Stomach smooth muscle (tissue), 2 donors: ENCODE results near the gene SRA1.

Experiments
- H3K27ac ChIP-seq: one replicate; pipeline ENCODE4 v1.7.0; 2013; ENCODE audit warnings: mild to moderate bottlenecking, low read length, inconsistent platforms
- H3K27me3 ChIP-seq, 2 donors: one replicate each; pipeline ENCODE4 v1.7.0; 2013; ENCODE audit warnings: low read length in 2 of 2; ENCODE audit not compliant: insufficient read depth in 2 of 2, control insufficient read depth in 1 of 2
- H3K36me3 ChIP-seq, 2 donors: one replicate each; pipeline ENCODE4 v1.7.0; 2013; ENCODE audit warnings: low read length in 2 of 2; ENCODE audit not compliant: control insufficient read depth in 2 of 2, insufficient read depth in 2 of 2
- H3K4me1 ChIP-seq: one replicate; pipeline ENCODE4 v1.7.0; 2013; ENCODE audit warnings: low read length; ENCODE audit not compliant: control insufficient read depth, insufficient read depth
- H3K4me3 ChIP-seq, 2 donors: one replicate each; pipeline ENCODE4 v1.7.0; 2013; ENCODE audit warnings: low read length in 2 of 2
- H3K9ac ChIP-seq, 2 donors: one replicate each; pipeline ENCODE4 v1.7.0; 2013; ENCODE audit warnings: low read length in 2 of 2, mild to moderate bottlenecking in 1 of 2
- H3K9me3 ChIP-seq, 2 donors: one replicate each; pipeline ENCODE4 v1.7.0; 2013; ENCODE audit warnings: low read length in 2 of 2; ENCODE audit not compliant: control insufficient read depth in 2 of 2
- donor health status: healthy.
- donor health status: Pancreatic carcinoma.

Gene SRA1

DNA sequence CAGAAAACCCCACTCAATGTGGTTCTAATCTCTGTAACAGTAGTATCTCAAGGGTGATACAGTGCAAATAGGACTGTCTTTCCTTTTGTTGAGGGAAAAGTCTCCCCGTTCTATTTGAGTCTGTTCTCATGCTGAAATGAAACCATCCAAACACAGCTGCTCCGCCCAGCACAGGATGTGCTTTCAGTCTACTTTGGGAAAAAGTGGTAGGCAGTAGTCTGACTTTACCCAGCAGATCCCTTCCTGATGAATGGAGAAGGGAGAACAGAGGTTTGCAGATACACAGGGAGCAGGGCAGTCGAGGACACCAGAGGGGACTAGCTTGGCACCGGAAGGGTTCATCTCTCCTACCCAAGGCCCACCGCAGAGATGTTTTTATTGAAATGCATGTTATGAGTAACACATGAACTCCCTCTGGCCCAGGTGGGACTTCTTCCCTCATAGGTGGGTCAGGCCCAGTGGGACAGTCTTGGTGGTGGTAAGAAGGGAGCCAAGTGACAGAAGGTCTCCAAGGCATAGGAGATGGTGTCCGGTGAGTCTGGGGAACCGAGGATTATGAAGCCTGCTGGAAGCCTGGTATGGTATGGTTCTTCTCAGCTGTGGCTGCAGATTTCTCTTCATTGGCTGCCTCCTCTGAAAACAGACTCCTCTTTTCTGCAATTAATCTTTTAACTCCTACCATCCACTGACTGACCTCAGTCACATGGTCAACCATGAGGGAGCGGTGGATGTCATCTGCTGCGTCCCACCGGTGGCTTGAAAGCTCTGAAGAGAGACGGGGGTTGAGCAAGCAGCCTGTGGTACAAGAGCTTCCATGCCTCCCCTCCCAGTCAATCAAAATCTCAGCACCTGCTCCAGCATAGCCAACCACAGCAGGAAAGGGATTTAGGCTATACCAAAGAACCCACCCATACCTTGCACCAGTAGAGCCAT lies 6.9 kb downstream of the SRA1 start:
- H3K36me3 ChIP-seq: peaks cover 13 to 14% of the 10 kb centered on the region in 2 donors
- H3K9me3 ChIP-seq: no peaks in the 10 kb centered on the region
- peaks cover 45% of the 10 kb centered on the region for H3K4me1 ChIP-seq
- H3K4me3 ChIP-seq: peak overlapping the region in 1 of 2 donors; percentile 22
- peak overlapping the region; percentile 47 to 61 for H3K9ac ChIP-seq
- H3K27ac ChIP-seq: peak overlapping the region; percentile 97
- H3K27me3 ChIP-seq: no peaks in the 10 kb centered on the region

DNA sequence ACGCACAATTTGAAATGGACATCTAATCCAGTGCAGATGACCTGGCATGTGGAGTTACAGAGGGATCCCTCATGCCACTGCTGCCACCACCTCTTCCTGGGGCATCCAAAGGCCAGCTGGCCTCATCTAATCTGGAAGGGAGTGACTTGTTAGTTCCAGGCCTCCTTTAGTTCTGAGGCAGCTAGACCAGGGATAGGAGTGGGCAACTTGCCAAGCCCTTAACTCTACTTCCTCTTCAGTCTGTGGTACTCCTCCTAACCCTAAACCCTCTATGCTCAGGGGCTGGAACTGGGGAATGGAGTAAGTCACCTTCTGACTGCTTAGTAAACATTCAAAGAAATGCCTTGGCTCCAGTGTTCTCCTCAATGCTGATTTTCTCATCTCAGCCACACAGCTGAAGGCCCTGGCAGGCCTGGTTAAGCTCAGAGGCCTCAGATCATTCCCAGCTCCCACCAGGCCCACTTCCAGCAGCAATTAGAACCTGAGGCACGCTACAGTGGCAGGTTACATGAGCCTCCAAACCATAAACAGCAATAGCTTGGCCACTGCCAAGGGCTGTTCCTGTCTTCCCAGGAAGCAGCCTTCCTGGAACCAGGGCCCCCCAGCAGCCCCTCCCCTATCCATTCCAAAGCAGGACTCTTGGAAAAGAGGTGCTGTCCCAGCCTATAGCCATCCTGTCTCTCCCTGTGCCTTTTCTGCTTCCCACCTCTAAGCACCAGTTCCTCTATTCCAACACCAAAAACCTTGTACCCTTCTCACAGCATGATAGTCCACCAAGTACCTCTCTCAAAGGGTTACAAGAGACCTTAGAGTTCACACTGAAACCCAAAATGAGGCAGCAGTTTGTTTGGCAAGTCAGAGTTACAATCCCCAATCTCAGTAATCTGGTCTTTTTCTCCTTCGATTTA lies 7.8 kb downstream of the SRA1 start:
- Histone ChIP-seq H3K4me3 (peak overlapping the region in 1 of 2 donors; percentile 22), H3K9me3 (no peaks in the 10 kb centered on the region), H3K9ac (peak overlapping the region; percentile 61 to 80), H3K36me3 (peaks cover 14 to 16% of the 10 kb centered on the region in 2 donors), H3K27ac (peak overlapping the region; percentile 97), H3K4me1 (peaks cover 44% of the 10 kb centered on the region), H3K27me3 (no peaks in the 10 kb centered on the region)

DNA sequence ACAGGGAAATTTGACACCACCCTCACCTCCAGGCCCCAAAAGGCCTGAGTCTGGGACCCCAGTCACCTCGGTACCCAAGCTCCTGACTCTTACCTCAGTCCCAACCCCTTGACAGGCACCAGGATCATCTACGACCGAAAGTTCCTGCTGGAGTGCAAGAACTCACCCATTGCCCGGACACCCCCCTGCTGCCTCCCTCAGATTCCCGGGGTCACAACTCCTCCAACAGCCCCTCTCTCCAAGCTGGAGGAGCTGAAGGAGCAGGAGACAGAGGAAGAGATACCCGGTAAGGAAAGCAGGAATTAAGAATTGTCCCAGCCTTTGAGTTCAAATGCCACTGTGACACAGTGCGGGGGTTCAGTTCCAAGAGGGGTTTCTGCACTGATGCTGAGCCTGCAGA lies 8.5 kb downstream of the SRA1 start:
- Histone ChIP-seq H3K4me3 (peak overlapping the region in 1 of 2 donors; percentile 72), H3K4me1 (peaks cover 44% of the 10 kb centered on the region), H3K36me3 (peaks cover 14 to 16% of the 10 kb centered on the region in 2 donors), H3K27ac (peak overlapping the region; percentile 97), H3K27me3 (no peaks in the 10 kb centered on the region), H3K9ac (peak overlapping the region; percentile 49 to 80), H3K9me3 (no peaks in the 10 kb centered on the region)

DNA sequence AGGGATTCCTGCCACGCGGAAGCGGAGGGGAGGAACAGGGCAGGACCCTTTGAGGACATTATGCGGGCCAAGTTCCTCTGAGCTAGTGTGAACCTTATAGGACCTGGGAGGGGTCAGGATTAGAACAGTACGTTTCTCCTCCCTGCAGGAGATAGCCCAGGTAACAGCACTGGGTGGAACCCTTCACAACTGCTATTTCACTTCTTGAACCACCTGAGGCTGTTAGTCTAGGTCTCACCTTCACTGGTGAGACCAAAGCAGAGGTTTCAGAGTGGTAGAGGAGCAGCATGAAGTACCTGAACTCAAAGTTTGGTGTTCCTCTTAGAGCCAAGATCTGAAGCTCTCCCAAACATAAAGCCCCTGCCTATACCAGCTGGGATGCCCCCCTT lies 9.0 kb downstream of the SRA1 start:
- peak overlapping the region; percentile 49 to 80 for H3K9ac ChIP-seq

DNA sequence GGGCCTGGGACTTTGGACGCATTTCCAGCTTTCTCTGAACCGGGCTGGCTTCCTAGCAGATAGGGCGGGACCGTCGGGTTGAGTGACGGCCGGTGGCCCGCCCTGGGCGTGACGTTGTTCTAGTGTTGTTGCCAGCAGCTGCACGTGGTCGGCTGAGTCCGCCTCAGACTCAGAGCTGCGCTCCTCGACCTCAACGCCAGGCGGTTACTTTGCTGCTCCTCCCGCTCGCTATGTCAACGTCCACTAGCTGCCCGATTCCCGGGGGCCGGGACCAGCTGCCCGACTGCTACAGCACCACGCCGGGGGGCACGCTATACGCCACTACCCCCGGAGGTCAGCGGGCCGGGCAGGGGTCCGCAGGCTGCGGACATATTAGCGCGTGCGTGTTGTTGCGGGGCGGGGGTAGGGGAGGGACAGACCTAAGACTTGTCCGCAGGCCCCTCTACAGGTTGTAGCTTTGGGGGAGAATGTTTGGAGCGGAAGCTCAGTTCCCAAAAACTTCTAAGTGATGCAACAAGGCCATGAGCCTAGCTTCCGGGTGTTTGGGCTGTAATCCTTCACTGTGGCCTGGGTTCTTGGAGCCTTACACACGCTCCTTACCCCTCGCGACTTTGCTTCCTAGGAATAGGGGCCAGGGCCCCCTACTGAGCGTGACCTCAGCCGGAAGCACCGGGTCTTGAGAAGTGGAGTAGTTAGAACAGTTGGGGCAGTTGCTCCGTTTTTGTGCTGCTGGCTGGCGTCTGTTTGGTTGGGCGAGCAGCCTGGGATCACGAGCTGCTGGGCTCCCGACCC lies 9.6 kb downstream of the SRA1 start, which contains the start of gene EIF4EBP3:
Gene EIF4EBP3 (plus strand): TSS at position 155 of the 792 bp plus-strand sequence. CDS start 76 bp downstream, at position 231.
- H3K36me3 ChIP-seq: peaks cover 13 to 19% of the 10 kb centered on the region in 2 donors

More for the DNA sequence above, 9.0 kb downstream of the SRA1 start:
- peaks cover 44% of the 10 kb centered on the region for H3K4me1 ChIP-seq
- peaks cover 14 to 15% of the 10 kb centered on the region in 2 donors for H3K36me3 ChIP-seq
- H3K27ac ChIP-seq: peak overlapping the region; percentile 97
- no peaks in the 10 kb centered on the region for H3K27me3 ChIP-seq
- H3K9me3 ChIP-seq: no peaks in the 10 kb centered on the region
- H3K4me3 ChIP-seq: peak overlapping the region; percentile 23 to 72

DNA sequence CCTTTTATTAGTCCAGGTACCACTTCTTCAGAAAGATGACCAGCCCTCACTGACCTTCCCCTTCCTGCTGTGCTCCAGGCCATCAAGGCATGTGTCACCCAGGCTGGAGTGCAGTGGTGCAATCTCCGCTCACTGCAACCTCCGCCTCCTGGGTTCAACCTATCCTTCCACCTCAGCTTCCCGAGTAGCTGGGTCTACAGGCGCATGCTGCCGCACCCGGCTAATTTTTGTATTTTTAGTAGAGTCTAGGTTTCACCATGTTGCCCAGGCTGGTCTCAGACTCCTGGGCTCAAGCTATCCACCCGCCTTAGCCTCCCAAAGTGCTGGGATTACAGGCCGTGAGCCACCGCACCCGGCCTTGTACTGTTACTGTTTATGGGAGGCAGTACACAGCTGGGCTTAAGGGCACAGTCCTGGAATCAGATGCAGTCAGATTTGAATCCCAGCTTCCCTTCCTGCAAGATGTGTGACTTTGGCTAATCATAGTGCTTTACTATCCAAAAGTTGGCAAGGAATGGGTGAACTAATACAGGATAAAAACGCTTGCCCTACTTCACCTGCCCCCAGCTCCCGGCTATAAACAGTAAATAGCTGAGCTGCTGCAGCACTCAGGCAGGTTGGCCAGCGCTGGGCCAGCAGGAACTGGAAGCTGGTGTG lies 10.3 kb downstream of the SRA1 start:
- Histone ChIP-seq H3K36me3 (peaks cover 16 to 22% of the 10 kb centered on the region in 2 donors), H3K4me1 (peaks cover 44% of the 10 kb centered on the region), H3K4me3 (peak overlapping the region; percentile 45 to 72), H3K27me3 (no peaks in the 10 kb centered on the region), H3K27ac (peak overlapping the region; percentile 97), H3K9me3 (no peaks in the 10 kb centered on the region), H3K9ac (peak overlapping the region; percentile 36 to 55)

More for the DNA sequence above, 9.6 kb downstream of the SRA1 start, which contains the start of gene EIF4EBP3:
- H3K4me3 ChIP-seq: peak within 1 kb of the TSS; percentile 45 to 72
- H3K4me1 ChIP-seq: peaks cover 44% of the 10 kb centered on the region
- H3K9ac ChIP-seq: peak within 1 kb of the TSS; percentile 55 to 80
- no peaks in the 10 kb centered on the region for H3K9me3 ChIP-seq
- H3K27me3 ChIP-seq: no peaks in the 10 kb centered on the region
- peak within 1 kb of the TSS; percentile 97 for H3K27ac ChIP-seq

DNA sequence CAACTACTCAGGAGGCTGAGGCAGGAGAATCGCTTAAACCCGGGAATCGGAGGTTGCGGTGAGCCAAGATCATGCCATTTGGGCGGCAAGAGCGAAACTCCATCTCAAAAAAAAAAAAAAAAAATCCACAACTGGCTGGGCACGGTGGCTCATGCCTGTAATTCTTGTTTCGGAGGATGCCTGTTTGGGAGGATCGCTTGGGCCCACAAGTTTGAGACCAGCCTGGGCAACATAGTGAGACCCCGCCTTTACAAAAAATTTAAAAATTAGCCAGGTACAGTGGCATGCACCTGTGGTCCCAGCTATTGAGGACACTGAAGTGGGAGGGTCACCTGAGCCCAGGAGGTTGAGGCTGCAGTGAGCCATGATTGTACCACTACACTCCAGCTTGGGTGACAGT lies 11.7 kb downstream of the SRA1 start:
- H3K4me1 ChIP-seq: peaks cover 40% of the 10 kb centered on the region
- no peaks in the 10 kb centered on the region for H3K9me3 ChIP-seq
- H3K4me3 ChIP-seq: no peak overlapping the region
- H3K9ac ChIP-seq: no peak overlapping the region
- H3K27me3 ChIP-seq: no peaks in the 10 kb centered on the region
- H3K36me3 ChIP-seq: peaks cover 16 to 26% of the 10 kb centered on the region in 2 donors
- H3K27ac ChIP-seq: no peak overlapping the region

DNA sequence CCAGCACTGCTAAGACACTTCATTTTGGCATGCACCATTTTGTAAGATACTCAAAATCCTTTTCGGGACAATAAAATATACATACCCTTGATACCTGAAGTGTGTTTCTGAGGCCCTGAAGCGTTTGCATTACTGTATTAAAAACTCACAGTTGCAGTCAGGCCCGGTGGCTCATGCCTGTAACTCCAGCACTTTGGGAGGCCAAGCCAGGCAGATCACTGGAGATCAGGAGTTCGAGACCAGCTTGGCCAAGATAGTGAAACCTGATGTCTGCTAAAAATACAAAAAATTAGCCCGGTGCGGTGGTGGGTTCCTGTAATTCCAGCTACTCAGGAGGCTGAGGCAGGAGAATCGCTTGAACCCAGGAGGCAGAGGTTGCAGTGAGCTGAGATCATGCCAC lies 12.3 kb downstream of the SRA1 start:
- H3K4me3 ChIP-seq: no peak overlapping the region
- peaks cover 14 to 27% of the 10 kb centered on the region in 2 donors for H3K36me3 ChIP-seq
- H3K4me1 ChIP-seq: peaks cover 34% of the 10 kb centered on the region
- H3K27ac ChIP-seq: no peak overlapping the region
- H3K27me3 ChIP-seq: no peaks in the 10 kb centered on the region
- no peaks in the 10 kb centered on the region for H3K9me3 ChIP-seq
- no peak overlapping the region for H3K9ac ChIP-seq

DNA sequence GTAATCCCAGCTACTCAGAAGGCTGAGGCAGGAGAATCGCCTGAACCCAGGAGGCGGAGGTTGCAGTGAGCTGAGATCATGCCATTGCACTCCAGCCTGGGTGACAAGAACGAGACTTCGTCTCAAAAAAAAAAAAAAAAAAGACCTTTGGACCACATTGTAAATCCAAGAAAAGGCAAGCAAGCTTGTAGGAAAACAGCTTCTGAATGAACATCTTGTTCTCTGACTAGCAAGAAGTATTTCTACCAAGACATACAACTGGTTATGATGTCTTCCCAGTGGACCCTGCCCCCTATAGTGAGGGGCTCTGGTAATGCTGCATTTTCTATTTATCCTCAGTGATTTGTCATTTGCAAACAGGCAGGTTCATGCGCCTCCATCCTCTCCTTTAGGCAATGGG lies 14.3 kb downstream of the SRA1 start:
- no peaks in the 10 kb centered on the region for H3K9me3 ChIP-seq
- H3K4me3 ChIP-seq: no peak overlapping the region
- H3K9ac ChIP-seq: no peak overlapping the region
- no peaks in the 10 kb centered on the region for H3K27me3 ChIP-seq
- peaks cover 25 to 44% of the 10 kb centered on the region in 2 donors for H3K36me3 ChIP-seq
- H3K4me1 ChIP-seq: peaks cover 14% of the 10 kb centered on the region
- H3K27ac ChIP-seq: no peak overlapping the region
